ENCODE results near the gene UROC1.

- TF ChIP-seq CTCF (conservative IDR thresholded peaks at IDR 0.05 in 1 of 2, IDR thresholded peaks at IDR 0.05 in 1 of 2; ENCODE audit: extremely low read depth in 1 of 2, insufficient read depth in 1 of 2, low read depth in 1 of 2, low read length in 2 of 2) (no peak), EZH2 (IDR thresholded peaks at IDR 0.05; ENCODE audit: borderline replicate concordance, low read length) (no peak)
Measured at GRCh38 chr3:126432361-126433104, 85.0 kb downstream of the UROC1 start.
